ENCODE data around the gene LECT2. TPM values are rescaled to one million over a fixed set of nuclear protein-coding genes. Genes with fewer than 3 reads are reported as not detected.

LECT2 gene
- total and polyA plus RNA-seq, 9 donors: 0.11 to 0.47 (median 0.27) TPM; not detected in 4

GRCh38 chr5:135942202-135942771, 12.5 kb downstream of the LECT2 start:
- H3K4me3 ChIP-seq (ENCODE audit: low read length): no peak overlapping the region
- WGBS (ENCODE audit: insufficient coverage): 47% methylated on average over 2 of the region's 3 CpGs
- H3K27me3 ChIP-seq (ENCODE audit: control insufficient read depth, insufficient read depth, low read length): no peaks in the 10 kb centered on the region
- H3K9me3 ChIP-seq (replicated peaks; ENCODE audit: control insufficient read depth, low read depth, low read length): no peaks in the 10 kb centered on the region
- H3K4me1 ChIP-seq (ENCODE audit: control insufficient read depth, insufficient read depth, low read length): no peaks in the 10 kb centered on the region
- DNase-seq: no peak
- H3K27ac ChIP-seq (ENCODE audit: low read length): no peak overlapping the region
- no peaks in the 10 kb centered on the region for H3K36me3 ChIP-seq (ENCODE audit: control insufficient read depth, insufficient read depth, low read length)

GRCh38 chr5:135941711-135942110, 13.1 kb downstream of the LECT2 start:
- H3K4me1 ChIP-seq (ENCODE audit: control insufficient read depth, insufficient read depth, low read length): no peaks in the 10 kb centered on the region
- H3K9me3 ChIP-seq (replicated peaks; ENCODE audit: control insufficient read depth, low read depth, low read length): no peaks in the 10 kb centered on the region
- H3K27me3 ChIP-seq (ENCODE audit: control insufficient read depth, insufficient read depth, low read length): no peaks in the 10 kb centered on the region
- H3K27ac ChIP-seq (ENCODE audit: low read length): no peak overlapping the region
- no peaks in the 10 kb centered on the region for H3K36me3 ChIP-seq (ENCODE audit: control insufficient read depth, insufficient read depth, low read length)
- DNase-seq: no peak
- H3K4me3 ChIP-seq (ENCODE audit: low read length): no peak overlapping the region
- 100% methylated on average over 1 of the region's 2 CpGs for WGBS (ENCODE audit: insufficient coverage)

GRCh38 chr5:135937245-135937911, 17.4 kb downstream of the LECT2 start:
- Histone ChIP-seq H3K36me3 (ENCODE audit: control insufficient read depth, insufficient read depth, low read length) (no peaks in the 10 kb centered on the region), H3K9me3 (replicated peaks; ENCODE audit: control insufficient read depth, low read depth, low read length) (no peaks in the 10 kb centered on the region), H3K4me3 (ENCODE audit: low read length) (no peak overlapping the region), H3K27ac (ENCODE audit: low read length) (no peak overlapping the region), H3K4me1 (ENCODE audit: control insufficient read depth, insufficient read depth, low read length) (no peaks in the 10 kb centered on the region), H3K27me3 (ENCODE audit: control insufficient read depth, insufficient read depth, low read length) (no peaks in the 10 kb centered on the region)
- DNase-seq: no peak
- 94% methylated on average over 2 of the region's 5 CpGs for WGBS (ENCODE audit: insufficient coverage)

DNA sequence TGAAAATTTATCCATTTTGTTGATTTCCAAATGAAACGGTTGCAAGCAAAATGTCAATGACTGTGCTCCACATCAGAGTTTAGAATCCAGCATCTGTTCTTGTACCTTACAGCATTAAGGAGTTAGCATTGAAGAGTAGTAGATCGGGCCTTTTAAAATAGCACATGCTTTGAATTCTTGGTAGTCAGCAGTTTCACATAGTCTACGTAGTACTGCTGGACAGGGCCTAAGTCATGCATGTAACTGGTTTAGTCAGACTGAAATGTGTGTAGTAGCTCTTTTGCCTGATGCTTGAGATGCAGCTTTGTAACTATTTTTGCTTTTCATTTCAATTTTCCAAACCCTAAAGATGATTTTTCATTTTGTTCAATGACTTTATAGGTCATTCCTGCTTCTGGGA, 19.8 kb downstream of the LECT2 start:
- 17% methylated on average over 1 of the region's 3 CpGs for WGBS (ENCODE audit: insufficient coverage)
- DNase-seq: peak; percentile 54
- peaks cover 15% of the 10 kb centered on the region for H3K27me3 ChIP-seq (ENCODE audit: control insufficient read depth, insufficient read depth, low read length)

GRCh38 chr5:135930949-135931295, 23.9 kb downstream of the LECT2 start:
- Histone ChIP-seq H3K4me3 (ENCODE audit: low read length) (no peak overlapping the region), H3K27me3 (ENCODE audit: control insufficient read depth, insufficient read depth, low read length) (peaks cover 23% of the 10 kb centered on the region), H3K9me3 (replicated peaks; ENCODE audit: control insufficient read depth, low read depth, low read length) (no peaks in the 10 kb centered on the region), H3K4me1 (ENCODE audit: control insufficient read depth, insufficient read depth, low read length) (peaks cover 3% of the 10 kb centered on the region), H3K27ac (ENCODE audit: low read length) (no peak overlapping the region), H3K36me3 (ENCODE audit: control insufficient read depth, insufficient read depth, low read length) (no peaks in the 10 kb centered on the region)
- 20% methylated on average over 6 of the region's 18 CpGs for WGBS (ENCODE audit: insufficient coverage)
- no peak for DNase-seq

More for the DNA sequence above, 19.8 kb downstream of the LECT2 start:
- Histone ChIP-seq H3K4me1 (ENCODE audit: control insufficient read depth, insufficient read depth, low read length) (peaks cover 3% of the 10 kb centered on the region), H3K4me3 (ENCODE audit: low read length) (no peak overlapping the region), H3K36me3 (ENCODE audit: control insufficient read depth, insufficient read depth, low read length) (no peaks in the 10 kb centered on the region), H3K27ac (ENCODE audit: low read length) (no peak overlapping the region), H3K9me3 (replicated peaks; ENCODE audit: control insufficient read depth, low read depth, low read length) (no peaks in the 10 kb centered on the region)

DNA sequence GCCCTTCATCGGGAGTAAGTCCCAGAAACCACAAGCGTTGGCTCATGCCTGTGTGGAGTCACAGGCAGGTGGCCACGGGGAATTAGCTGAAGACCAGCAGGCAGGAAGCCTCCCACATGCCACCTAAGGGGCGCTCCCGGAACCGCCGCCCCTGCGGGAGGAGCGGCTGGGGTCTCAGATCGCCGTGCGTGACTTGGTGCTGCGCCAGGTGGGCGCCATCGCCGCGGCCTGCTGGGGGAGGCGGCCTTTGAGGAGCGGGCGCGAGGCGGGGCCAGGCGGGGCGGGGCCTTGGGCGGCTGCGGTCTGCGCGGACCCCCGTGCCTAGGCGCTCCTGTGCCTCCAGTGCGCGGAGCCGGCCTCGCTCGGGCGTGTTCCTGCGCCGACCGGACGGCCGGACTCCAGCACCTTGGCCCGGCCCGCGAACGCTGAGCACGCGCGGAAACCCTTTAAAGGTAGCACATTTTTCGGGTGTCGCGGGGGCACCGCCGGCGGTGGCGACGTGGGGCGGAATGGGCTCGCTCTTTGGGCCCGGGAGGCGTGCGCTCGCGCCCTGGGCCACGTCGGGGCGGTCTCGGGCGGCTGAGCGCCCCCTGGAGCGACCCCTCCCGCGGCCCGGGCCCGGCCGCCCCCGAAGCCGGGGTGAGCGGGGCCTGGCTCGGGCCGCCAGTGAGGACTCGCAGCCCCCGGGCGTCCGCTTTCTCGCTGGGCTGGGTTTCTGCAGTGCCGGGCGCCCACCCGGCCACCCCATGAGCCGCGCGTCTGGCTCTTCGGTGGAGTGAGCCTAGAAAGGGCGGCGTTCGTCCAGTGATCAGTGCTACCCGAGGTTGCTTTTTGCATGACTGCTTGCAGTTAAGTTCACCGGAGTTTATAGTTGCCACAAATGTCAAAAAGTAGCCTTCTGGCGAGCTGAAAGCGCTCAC, 24.5 kb downstream of the LECT2 start:
- no peaks in the 10 kb centered on the region for H3K9me3 ChIP-seq (replicated peaks; ENCODE audit: control insufficient read depth, low read depth, low read length)
- 1% methylated on average over 98 of the region's 99 CpGs for WGBS (ENCODE audit: insufficient coverage)
- peak overlapping the region; percentile 13 for H3K4me3 ChIP-seq (ENCODE audit: low read length)
- H3K27ac ChIP-seq (ENCODE audit: low read length): no peak overlapping the region
- H3K27me3 ChIP-seq (ENCODE audit: control insufficient read depth, insufficient read depth, low read length): peaks cover 23% of the 10 kb centered on the region
- DNase-seq: no peak
- H3K4me1 ChIP-seq (ENCODE audit: control insufficient read depth, insufficient read depth, low read length): peaks cover 3% of the 10 kb centered on the region
- H3K36me3 ChIP-seq (ENCODE audit: control insufficient read depth, insufficient read depth, low read length): no peaks in the 10 kb centered on the region

GRCh38 chr5:135921388-135921787, 33.4 kb downstream of the LECT2 start:
- no peaks in the 10 kb centered on the region for H3K4me1 ChIP-seq (ENCODE audit: control insufficient read depth, insufficient read depth, low read length)
- H3K27ac ChIP-seq (ENCODE audit: low read length): no peak overlapping the region
- H3K9me3 ChIP-seq (replicated peaks; ENCODE audit: control insufficient read depth, low read depth, low read length): no peaks in the 10 kb centered on the region
- no peaks in the 10 kb centered on the region for H3K36me3 ChIP-seq (ENCODE audit: control insufficient read depth, insufficient read depth, low read length)
- H3K4me3 ChIP-seq (ENCODE audit: low read length): no peak overlapping the region
- no CpG with 5 or more reads among the region's 1 CpG for WGBS (ENCODE audit: insufficient coverage)
- H3K27me3 ChIP-seq (ENCODE audit: control insufficient read depth, insufficient read depth, low read length): no peaks in the 10 kb centered on the region
- no peak for DNase-seq

DNA sequence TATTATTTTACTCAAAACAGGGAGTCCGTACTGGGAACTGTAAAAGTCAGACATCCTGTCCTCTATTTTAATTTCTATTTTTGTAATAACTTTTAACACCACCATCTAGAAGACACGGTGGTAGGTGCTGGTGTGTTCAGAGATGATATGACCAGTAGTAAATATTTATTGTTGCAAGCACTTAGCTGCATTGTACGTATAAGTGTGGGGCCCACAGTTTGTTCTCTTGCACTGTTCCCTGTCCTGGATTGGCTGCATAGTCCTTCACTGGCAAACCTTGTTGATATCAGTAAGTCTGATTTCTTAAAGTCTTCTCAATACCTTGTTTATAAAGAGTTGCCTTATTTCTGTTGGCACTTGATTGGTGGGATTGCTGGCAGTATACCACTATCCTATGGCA, 34.6 kb downstream of the LECT2 start:
- H3K27me3 ChIP-seq (ENCODE audit: control insufficient read depth, insufficient read depth, low read length): peaks cover 3% of the 10 kb centered on the region
- WGBS (ENCODE audit: insufficient coverage): no CpG with 5 or more reads among the region's 3 CpGs
- no peaks in the 10 kb centered on the region for H3K36me3 ChIP-seq (ENCODE audit: control insufficient read depth, insufficient read depth, low read length)
- H3K9me3 ChIP-seq (replicated peaks; ENCODE audit: control insufficient read depth, low read depth, low read length): no peaks in the 10 kb centered on the region
- no peak for DNase-seq
- H3K27ac ChIP-seq (ENCODE audit: low read length): no peak overlapping the region
- no peaks in the 10 kb centered on the region for H3K4me1 ChIP-seq (ENCODE audit: control insufficient read depth, insufficient read depth, low read length)
- no peak overlapping the region for H3K4me3 ChIP-seq (ENCODE audit: low read length)

GRCh38 chr5:135916638-135917263, 38.0 kb downstream of the LECT2 start:
- peak; percentile 14 for DNase-seq
- Histone ChIP-seq H3K27ac (ENCODE audit: low read length) (no peak overlapping the region), H3K27me3 (ENCODE audit: control insufficient read depth, insufficient read depth, low read length) (peaks cover 13% of the 10 kb centered on the region), H3K36me3 (ENCODE audit: control insufficient read depth, insufficient read depth, low read length) (no peaks in the 10 kb centered on the region), H3K9me3 (replicated peaks; ENCODE audit: control insufficient read depth, low read depth, low read length) (no peaks in the 10 kb centered on the region), H3K4me1 (ENCODE audit: control insufficient read depth, insufficient read depth, low read length) (no peaks in the 10 kb centered on the region), H3K4me3 (ENCODE audit: low read length) (no peak overlapping the region)
- WGBS (ENCODE audit: insufficient coverage): 62% methylated on average over 6 of the region's 8 CpGs

GRCh38 chr5:135915466-135916001, 39.2 kb downstream of the LECT2 start:
- H3K27me3 ChIP-seq (ENCODE audit: control insufficient read depth, insufficient read depth, low read length): peaks cover 22% of the 10 kb centered on the region
- no CpG with 5 or more reads among the region's 5 CpGs for WGBS (ENCODE audit: insufficient coverage)

More at GRCh38 chr5:135915466-135916001, 39.2 kb downstream of the LECT2 start:
- Histone ChIP-seq H3K9me3 (replicated peaks; ENCODE audit: control insufficient read depth, low read depth, low read length) (no peaks in the 10 kb centered on the region), H3K27ac (ENCODE audit: low read length) (no peak overlapping the region), H3K36me3 (ENCODE audit: control insufficient read depth, insufficient read depth, low read length) (no peaks in the 10 kb centered on the region), H3K4me1 (ENCODE audit: control insufficient read depth, insufficient read depth, low read length) (no peaks in the 10 kb centered on the region), H3K4me3 (ENCODE audit: low read length) (no peak overlapping the region)
- no peak for DNase-seq
